K562 (cell line): ENCODE data around the gene ACADVL. TPM values are rescaled to one million over a fixed set of nuclear protein-coding genes. Genes with fewer than 3 reads are reported as not detected.

Source experiments
- ARHGAP35 ChIP-seq: fragments of 450-650 bp; IDR thresholded peaks from 2 replicates; pipeline ENCODE4 v1.6.1; 2018; ENCODE audit not compliant: partially characterized antibody
- ARID3A ChIP-seq: IDR thresholded peaks from 2 replicates; pipeline ENCODE4 v1.6.1; 2012; ENCODE audit warnings: low read depth, low read length, improper control_type of control experiment, borderline replicate concordance
- BCOR ChIP-seq: fragments of 450-650 bp; IDR thresholded peaks from 2 replicates; pipeline ENCODE4 v1.6.1; 2016
- CCNT2 ChIP-seq: IDR thresholded peaks from 2 replicates; pipeline ENCODE4 v1.6.1; 2011; ENCODE audit warnings: borderline replicate concordance, low read depth, mild to moderate bottlenecking, moderate library complexity, mixed read lengths, low read length; ENCODE audit not compliant: insufficient read length; ENCODE audit errors: extremely low read depth
- ETV1 ChIP-seq: fragments of 450-650 bp; conservative IDR thresholded peaks from 2 replicates; pipeline ENCODE4 v1.6.1; 2016; ENCODE audit warnings: missing genetic modification characterization, control low read depth, low read depth, missing compliant biosample characterization
- FOXA3 ChIP-seq, 2 experiments: fragments of 450-650 bp in 1 of 2; sonication (generic) in 1 of 2; formaldehyde crosslinking; IDR thresholded peaks in 1 of 2; conservative IDR thresholded peaks in 1 of 2; 2 replicates each; pipeline versions ENCODE4 v1.4.0 to v1.8.0; 2020 to 2022; ENCODE audit warnings: mild to moderate bottlenecking in 2 of 2, missing genetic modification reagents in 1 of 2
- GTF2B ChIP-seq: IDR thresholded peaks from 2 replicates; pipeline ENCODE4 v1.6.1; 2011; ENCODE audit not compliant: insufficient read length; ENCODE audit errors: extremely low read depth
- JUNB ChIP-seq: fragments of 450-650 bp; formaldehyde crosslinking; conservative IDR thresholded peaks from 2 replicates; pipeline ENCODE4 v1.4.0; 2020; ENCODE audit warnings: mild to moderate bottlenecking
- PRMT5 ChIP-seq: sonication (generic); formaldehyde crosslinking; IDR thresholded peaks from 2 replicates; pipeline ENCODE4 v1.5.0; 2020; ENCODE audit warnings: missing genetic modification reagents
- ZNF175 ChIP-seq: fragments of 200-800 bp; sonication (Bioruptor generic); IDR thresholded peaks from 2 replicates; pipeline ENCODE4 v1.6.1; 2016; ENCODE audit warnings: low read depth, mild to moderate bottlenecking, missing genetic modification characterization, missing compliant biosample characterization
- ZNF444 ChIP-seq: fragments of 250-450 bp; sonication (Bioruptor Pico); IDR thresholded peaks from 2 replicates; pipeline ENCODE4 v1.4.0; 2020; ENCODE audit warnings: mild to moderate bottlenecking, moderate library complexity
- ZNF778 ChIP-seq: fragments of 450-650 bp; formaldehyde crosslinking; IDR thresholded peaks from 2 replicates; pipeline ENCODE4 v1.4.0; 2020; ENCODE audit warnings: mild to moderate bottlenecking, moderate library complexity
- polyA plus RNA-seq, 8 experiments: library from polyadenylated mRNA; depleted of rRNA in 4 of 8; stranded (reverse) in 5 of 8; unstranded in 3 of 8; fragments of >200 nt; fragmentation: Nextera tagmentation in 2 of 8; fragmentation: Illumina TruSeq in 1 of 8; extraction: Ambion mirVana in 2 of 8; extraction: Trizol in 1 of 8; gene quantifications; 2 replicates each; pipeline versions ENCODE4 v1.2.1 to v1.2.3, GENCODE V29; 2011 to 2014; ENCODE audit warnings: inconsistent platforms in 1 of 8, missing spikeins in 1 of 8
- total RNA-seq, 7 experiments: library from RNA; depleted of rRNA in 6 of 7; stranded (reverse); fragments of >200 nt in 6 of 7; fragmentation: Illumina TruSeq in 2 of 7; extraction: Trizol in 2 of 7; gene quantifications; 2 replicates each; pipeline versions ENCODE4 v1.2.1 to v1.2.3, GENCODE V29; 2011 to 2021; ENCODE audit warnings: low replicate concordance in 1 of 7
- TF ChIP-seq, protein P1 (sequence below): sonication (generic); formaldehyde crosslinking; IDR thresholded peaks from 2 replicates; pipeline ENCODE4 v1.8.0; 2022; ENCODE audit warnings: missing genetic modification reagents, mild to moderate bottlenecking, borderline replicate concordance
- TF ChIP-seq, protein P2 (sequence below): fragments of 250-450 bp; sonication (Bioruptor Pico); IDR thresholded peaks from 2 replicates; pipeline ENCODE4 v1.8.0; 2022; ENCODE audit warnings: inconsistent platforms, mild to moderate bottlenecking, moderate library complexity, borderline replicate concordance
- TF ChIP-seq, protein P3 (sequence below): fragments of 450-650 bp; IDR thresholded peaks from 2 replicates; pipeline ENCODE4 v1.6.1; 2016; ENCODE audit warnings: borderline replicate concordance
- TF ChIP-seq, protein P4 (sequence below): fragments of 250-450 bp; sonication (Bioruptor Pico); IDR thresholded peaks from 2 replicates; pipeline ENCODE4 v1.5.0; 2020; ENCODE audit warnings: mild to moderate bottlenecking

Gene ACADVL
- total and polyA plus RNA-seq, 9 of the 15 experiments (the other 6 are each of a cell fraction or from before 2014, with no cell fraction given) = 25.5 to 449 (median 214) TPM

DNA sequence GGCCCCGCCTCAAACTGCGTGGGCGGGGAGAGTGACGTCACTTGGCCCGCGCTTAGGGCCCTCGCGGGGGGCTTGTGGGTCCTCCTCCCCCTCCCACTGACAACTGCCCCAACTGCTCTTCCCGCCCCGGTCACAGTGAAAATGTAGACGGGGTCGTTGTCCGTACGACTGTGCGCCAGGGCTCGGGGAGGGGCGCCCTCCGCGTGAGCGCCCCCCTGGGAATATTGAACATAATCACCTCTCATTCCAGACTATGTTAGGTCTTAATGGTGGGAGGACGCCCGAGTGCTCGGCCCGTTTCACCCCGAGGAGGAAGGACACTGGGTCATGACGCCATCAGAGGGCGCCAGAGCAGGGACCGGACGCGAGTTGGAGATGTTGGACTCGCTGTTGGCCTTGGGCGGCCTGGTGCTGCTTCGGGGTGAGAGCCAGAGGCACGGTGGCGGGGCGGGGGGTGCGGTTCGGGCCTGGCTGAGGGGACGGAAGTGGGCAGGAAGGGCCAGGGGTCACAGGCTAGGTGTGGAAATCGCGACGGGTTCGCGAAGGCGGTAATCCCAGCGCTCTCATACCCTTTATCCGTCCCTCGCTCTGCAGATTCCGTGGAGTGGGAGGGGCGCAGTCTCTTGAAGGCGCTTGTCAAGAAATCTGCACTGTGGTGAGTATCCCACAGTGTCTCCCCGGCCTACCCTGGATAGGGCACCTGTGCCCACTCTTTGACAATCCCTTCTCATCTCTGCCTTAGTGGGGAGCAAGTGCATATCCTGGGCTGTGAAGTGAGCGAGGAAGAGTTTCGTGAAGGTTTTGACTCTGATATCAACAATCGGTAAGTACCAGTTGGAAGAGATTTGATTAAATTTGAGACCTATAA is 32.7 kb downstream of the ACADVL start, which contains the start of gene ELP5 (continued):
- TF ChIP-seq PRMT5 = no peak
- TF ChIP-seq CCNT2 = no peak
- TF ChIP-seq ARID3A = peak; percentile 6; the same call in 1 of the 2 replicates
- TF ChIP-seq, protein P1, sequence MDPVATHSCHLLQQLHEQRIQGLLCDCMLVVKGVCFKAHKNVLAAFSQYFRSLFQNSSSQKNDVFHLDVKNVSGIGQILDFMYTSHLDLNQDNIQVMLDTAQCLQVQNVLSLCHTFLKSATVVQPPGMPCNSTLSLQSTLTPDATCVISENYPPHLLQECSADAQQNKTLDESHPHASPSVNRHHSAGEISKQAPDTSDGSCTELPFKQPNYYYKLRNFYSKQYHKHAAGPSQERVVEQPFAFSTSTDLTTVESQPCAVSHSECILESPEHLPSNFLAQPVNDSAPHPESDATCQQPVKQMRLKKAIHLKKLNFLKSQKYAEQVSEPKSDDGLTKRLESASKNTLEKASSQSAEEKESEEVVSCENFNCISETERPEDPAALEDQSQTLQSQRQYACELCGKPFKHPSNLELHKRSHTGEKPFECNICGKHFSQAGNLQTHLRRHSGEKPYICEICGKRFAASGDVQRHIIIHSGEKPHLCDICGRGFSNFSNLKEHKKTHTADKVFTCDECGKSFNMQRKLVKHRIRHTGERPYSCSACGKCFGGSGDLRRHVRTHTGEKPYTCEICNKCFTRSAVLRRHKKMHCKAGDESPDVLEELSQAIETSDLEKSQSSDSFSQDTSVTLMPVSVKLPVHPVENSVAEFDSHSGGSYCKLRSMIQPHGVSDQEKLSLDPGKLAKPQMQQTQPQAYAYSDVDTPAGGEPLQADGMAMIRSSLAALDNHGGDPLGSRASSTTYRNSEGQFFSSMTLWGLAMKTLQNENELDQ (CRISPR knock-in tag) = no peak
- TF ChIP-seq, protein P2, sequence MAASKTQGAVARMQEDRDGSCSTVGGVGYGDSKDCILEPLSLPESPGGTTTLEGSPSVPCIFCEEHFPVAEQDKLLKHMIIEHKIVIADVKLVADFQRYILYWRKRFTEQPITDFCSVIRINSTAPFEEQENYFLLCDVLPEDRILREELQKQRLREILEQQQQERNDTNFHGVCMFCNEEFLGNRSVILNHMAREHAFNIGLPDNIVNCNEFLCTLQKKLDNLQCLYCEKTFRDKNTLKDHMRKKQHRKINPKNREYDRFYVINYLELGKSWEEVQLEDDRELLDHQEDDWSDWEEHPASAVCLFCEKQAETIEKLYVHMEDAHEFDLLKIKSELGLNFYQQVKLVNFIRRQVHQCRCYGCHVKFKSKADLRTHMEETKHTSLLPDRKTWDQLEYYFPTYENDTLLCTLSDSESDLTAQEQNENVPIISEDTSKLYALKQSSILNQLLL (CRISPR knock-in tag) = no peak
- no peak for TF ChIP-seq ZNF175 (CRISPR knock-in tag)
- TF ChIP-seq, protein P3, sequence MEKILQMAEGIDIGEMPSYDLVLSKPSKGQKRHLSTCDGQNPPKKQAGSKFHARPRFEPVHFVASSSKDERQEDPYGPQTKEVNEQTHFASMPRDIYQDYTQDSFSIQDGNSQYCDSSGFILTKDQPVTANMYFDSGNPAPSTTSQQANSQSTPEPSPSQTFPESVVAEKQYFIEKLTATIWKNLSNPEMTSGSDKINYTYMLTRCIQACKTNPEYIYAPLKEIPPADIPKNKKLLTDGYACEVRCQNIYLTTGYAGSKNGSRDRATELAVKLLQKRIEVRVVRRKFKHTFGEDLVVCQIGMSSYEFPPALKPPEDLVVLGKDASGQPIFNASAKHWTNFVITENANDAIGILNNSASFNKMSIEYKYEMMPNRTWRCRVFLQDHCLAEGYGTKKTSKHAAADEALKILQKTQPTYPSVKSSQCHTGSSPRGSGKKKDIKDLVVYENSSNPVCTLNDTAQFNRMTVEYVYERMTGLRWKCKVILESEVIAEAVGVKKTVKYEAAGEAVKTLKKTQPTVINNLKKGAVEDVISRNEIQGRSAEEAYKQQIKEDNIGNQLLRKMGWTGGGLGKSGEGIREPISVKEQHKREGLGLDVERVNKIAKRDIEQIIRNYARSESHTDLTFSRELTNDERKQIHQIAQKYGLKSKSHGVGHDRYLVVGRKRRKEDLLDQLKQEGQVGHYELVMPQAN = peak; percentile 88
- TF ChIP-seq JUNB (CRISPR knock-in tag) = no peak
- no peak for TF ChIP-seq GTF2B
- no peak for TF ChIP-seq BCOR
- TF ChIP-seq ZNF778 (CRISPR knock-in tag) = no peak
- TF ChIP-seq ARHGAP35 = no peak
- no peak for TF ChIP-seq FOXA3 (CRISPR knock-in tag; conservative IDR thresholded peaks at IDR 0.05 in 1 of 2, IDR thresholded peaks at IDR 0.05 in 1 of 2)
- TF ChIP-seq, protein P4, sequence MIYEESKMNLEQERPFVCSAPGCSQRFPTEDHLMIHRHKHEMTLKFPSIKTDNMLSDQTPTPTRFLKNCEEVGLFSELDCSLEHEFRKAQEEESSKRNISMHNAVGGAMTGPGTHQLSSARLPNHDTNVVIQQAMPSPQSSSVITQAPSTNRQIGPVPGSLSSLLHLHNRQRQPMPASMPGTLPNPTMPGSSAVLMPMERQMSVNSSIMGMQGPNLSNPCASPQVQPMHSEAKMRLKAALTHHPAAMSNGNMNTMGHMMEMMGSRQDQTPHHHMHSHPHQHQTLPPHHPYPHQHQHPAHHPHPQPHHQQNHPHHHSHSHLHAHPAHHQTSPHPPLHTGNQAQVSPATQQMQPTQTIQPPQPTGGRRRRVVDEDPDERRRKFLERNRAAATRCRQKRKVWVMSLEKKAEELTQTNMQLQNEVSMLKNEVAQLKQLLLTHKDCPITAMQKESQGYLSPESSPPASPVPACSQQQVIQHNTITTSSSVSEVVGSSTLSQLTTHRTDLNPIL (CRISPR knock-in tag) = no peak
- peak; percentile 72 for TF ChIP-seq ETV1 (tag)
- no peak for TF ChIP-seq ZNF444 (CRISPR knock-in tag)
